Fibroblast of lung (primary cell): Measurements from ENCODE around the gene RBFOX1. TPM values are rescaled to one million over a fixed set of nuclear protein-coding genes. Genes with fewer than 3 reads are reported as not detected.

Experiments
- DNase-seq, 2 donors: peaks; one replicate each; pipeline versions ENCODE4 v3.0.0 to v3.0.0-alpha.2; 2010; ENCODE audit warnings: low read depth in 2 of 2
- H2AFZ ChIP-seq: 2 replicates; pipeline ENCODE4 v1.5.1; 2012; ENCODE audit warnings: low read length, control low read depth, inconsistent platforms
- H3K27ac ChIP-seq: 2 replicates; pipeline ENCODE4 v1.5.1; 2011; ENCODE audit warnings: low read length, control low read depth; ENCODE audit not compliant: insufficient read depth
- H3K27me3 ChIP-seq: 2 replicates; pipeline ENCODE4 v1.5.1; 2011; ENCODE audit warnings: mild to moderate bottlenecking, low read length; ENCODE audit not compliant: control insufficient read depth, insufficient read depth
- H3K36me3 ChIP-seq: 2 replicates; pipeline ENCODE4 v1.5.1; 2011; ENCODE audit warnings: low read length; ENCODE audit not compliant: control insufficient read depth, insufficient read depth
- H3K4me1 ChIP-seq: 2 replicates; pipeline ENCODE4 v1.5.1; 2011; ENCODE audit warnings: low read length; ENCODE audit not compliant: control insufficient read depth, insufficient read depth; ENCODE audit errors: extremely low read depth
- H3K4me2 ChIP-seq: 2 replicates; pipeline ENCODE4 v1.5.1; 2011; ENCODE audit warnings: low read length, control low read depth; ENCODE audit not compliant: insufficient read depth; ENCODE audit errors: extremely low read depth
- H3K4me3 ChIP-seq, 4 experiments: fragments of 200-600 bp in 1 of 4; sonication (generic) in 1 of 4; replicated peaks in 1 of 4; 2 replicates each; pipeline ENCODE4 v1.5.1; 2011 to 2016; ENCODE audit warnings: low read length in 4 of 4, low read depth in 3 of 4, mild to moderate bottlenecking in 3 of 4, control low read depth in 2 of 4, inconsistent platforms in 1 of 4, mixed read lengths in 1 of 4; ENCODE audit not compliant: insufficient read depth in 1 of 4; ENCODE audit errors: control extremely low read depth in 1 of 4
- H3K79me2 ChIP-seq: 2 replicates; pipeline ENCODE4 v1.5.1; 2012; ENCODE audit warnings: mild to moderate bottlenecking, low read length, inconsistent platforms; ENCODE audit not compliant: control insufficient read depth, insufficient read depth
- H3K9ac ChIP-seq: 2 replicates; pipeline ENCODE4 v1.5.1; 2011; ENCODE audit warnings: mild to moderate bottlenecking, low read length, control low read depth; ENCODE audit not compliant: insufficient read depth
- H3K9me3 ChIP-seq: 2 replicates; pipeline ENCODE4 v1.5.1; 2012; ENCODE audit warnings: low read depth, low read length; ENCODE audit not compliant: control insufficient read depth, insufficient read depth
- H4K20me1 ChIP-seq: 2 replicates; pipeline ENCODE4 v1.5.1; 2011; ENCODE audit warnings: low read length; ENCODE audit not compliant: control insufficient read depth, insufficient read depth; ENCODE audit errors: extremely low read depth
- CTCF ChIP-seq, 2 donors: IDR thresholded peaks in 1 of 2; conservative IDR thresholded peaks in 1 of 2; 1 replicate in 1 of 2; 2 replicates in 1 of 2; pipeline ENCODE4 v1.5.1; 2011 to 2012; ENCODE audit warnings: low read length in 2 of 2, control low read depth in 1 of 2, inconsistent platforms in 1 of 2, low read depth in 1 of 2, mild to moderate bottlenecking in 1 of 2
- EZH2 ChIP-seq: IDR thresholded peaks from 2 replicates; pipeline ENCODE4 v1.5.1; 2012; ENCODE audit warnings: low read length, control low read depth, mild to moderate bottlenecking; ENCODE audit errors: missing control alignments
- polyA plus RNA-seq, 2 donors: library from polyadenylated mRNA; depleted of rRNA in 1 of 2; stranded (reverse) in 1 of 2; unstranded in 1 of 2; fragments of >200 nt; gene quantifications; 2 replicates each; pipeline ENCODE4 v1.2.1, GENCODE V29; 2011 to 2012; ENCODE audit warnings: missing spikeins in 1 of 2
- total RNA-seq: library from RNA; depleted of rRNA; stranded (reverse); fragments of >200 nt; gene quantifications from 2 replicates; pipeline ENCODE4 v1.2.1, GENCODE V29; 2014

The RBFOX1 gene
- total and polyA plus RNA-seq, 2 donors (not counting 1 experiment from before 2014, with no cell fraction given) = not detected

DNA sequence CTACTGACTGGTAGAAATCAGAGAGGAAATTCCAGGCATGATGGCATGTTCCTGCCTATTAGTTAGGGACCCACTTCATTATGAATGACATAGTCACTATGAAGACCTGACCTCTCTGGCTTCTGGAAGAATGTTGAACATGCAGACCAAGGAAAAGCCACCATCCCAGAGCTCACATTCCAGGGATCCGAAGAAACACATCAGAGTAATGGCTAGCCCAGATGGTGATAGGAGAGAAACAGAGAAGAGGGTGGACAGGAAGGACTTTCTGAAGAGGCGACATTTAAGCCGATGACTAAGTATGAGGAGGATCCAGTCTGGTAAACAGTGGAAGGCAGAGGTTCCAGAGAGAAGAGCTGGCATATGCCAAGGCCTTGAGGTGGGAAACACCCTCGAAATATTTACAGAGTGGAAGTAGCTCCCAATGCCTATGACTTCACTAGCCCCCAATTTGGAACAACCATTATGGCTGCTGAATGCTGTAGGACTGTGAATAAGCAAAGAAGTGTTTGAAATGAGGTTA lies 216.2 kb downstream of the RBFOX1 start:
- Histone ChIP-seq H3K9me3 (no peaks in the 10 kb centered on the region), H3K27ac (no peak overlapping the region), H3K9ac (no peak overlapping the region), H3K79me2 (no peaks in the 10 kb centered on the region), H3K4me1 (no peaks in the 10 kb centered on the region), H3K36me3 (no peaks in the 10 kb centered on the region), H3K4me3 (no peak overlapping the region), H3K4me2 (no peak overlapping the region), H4K20me1 (no peaks in the 10 kb centered on the region), H2AFZ (no peak overlapping the region), H3K27me3 (no peaks in the 10 kb centered on the region)
- no peak for DNase-seq
- TF ChIP-seq EZH2 (no peak), CTCF (conservative IDR thresholded peaks at IDR 0.05 in 1 of 2, IDR thresholded peaks at IDR 0.05 in 1 of 2; ENCODE audit: low read depth in 1 of 2, low read length in 2 of 2) (no peak)

GRCh38 chr16:7550096-7550495 lies 217.5 kb downstream of the RBFOX1 start:
- no peak for TF ChIP-seq CTCF (conservative IDR thresholded peaks at IDR 0.05 in 1 of 2, IDR thresholded peaks at IDR 0.05 in 1 of 2; ENCODE audit: low read depth in 1 of 2, low read length in 2 of 2)
- TF ChIP-seq EZH2 = no peak
- Histone ChIP-seq H3K9ac (no peak overlapping the region), H3K4me3 (no peak overlapping the region), H3K4me1 (no peaks in the 10 kb centered on the region), H2AFZ (no peak overlapping the region), H3K4me2 (no peak overlapping the region), H4K20me1 (no peaks in the 10 kb centered on the region), H3K27me3 (no peaks in the 10 kb centered on the region), H3K27ac (no peak overlapping the region), H3K9me3 (no peaks in the 10 kb centered on the region), H3K36me3 (no peaks in the 10 kb centered on the region), H3K79me2 (no peaks in the 10 kb centered on the region)
- DNase-seq = no peak

- Histone ChIP-seq H3K79me2 (no peaks in the 10 kb centered on the region), H3K4me2 (no peak overlapping the region), H3K27ac (no peak overlapping the region), H3K4me3 (no peak overlapping the region), H3K27me3 (no peaks in the 10 kb centered on the region), H3K9me3 (no peaks in the 10 kb centered on the region), H4K20me1 (no peaks in the 10 kb centered on the region), H3K4me1 (no peaks in the 10 kb centered on the region), H3K36me3 (no peaks in the 10 kb centered on the region), H2AFZ (no peak overlapping the region), H3K9ac (no peak overlapping the region)
- TF ChIP-seq CTCF (conservative IDR thresholded peaks at IDR 0.05 in 1 of 2, IDR thresholded peaks at IDR 0.05 in 1 of 2; ENCODE audit: low read depth in 1 of 2, low read length in 2 of 2) (no peak), EZH2 (no peak)
- no peak for DNase-seq
Measured at GRCh38 chr16:7555459-7555858, 222.8 kb downstream of the RBFOX1 start.
